Stimulated activated CD8-positive, alpha-beta memory T cell treated with anti-CD3 and anti-CD28 coated beads, Interleukin-12 subunit alpha, Interleukin-12 subunit beta, amount 100 ng/mL, for 24 hours (primary cell): Measurements from ENCODE around the gene SASS6.
"Not testable (repeated sequence)": the region's sequence is repeated elsewhere in the genome, so short reads cannot be mapped to it uniquely, and the experiment has no call there.

Source experiments
- DNase-seq: peaks from one replicate; pipeline ENCODE4 v3.0.0-alpha.2; 2020; ENCODE audit errors: extremely low read depth

Gene SASS6

GRCh38 chr1:100107696-100108095 is 25.0 kb downstream of the SASS6 start:
- DNase-seq = no peak

DNA sequence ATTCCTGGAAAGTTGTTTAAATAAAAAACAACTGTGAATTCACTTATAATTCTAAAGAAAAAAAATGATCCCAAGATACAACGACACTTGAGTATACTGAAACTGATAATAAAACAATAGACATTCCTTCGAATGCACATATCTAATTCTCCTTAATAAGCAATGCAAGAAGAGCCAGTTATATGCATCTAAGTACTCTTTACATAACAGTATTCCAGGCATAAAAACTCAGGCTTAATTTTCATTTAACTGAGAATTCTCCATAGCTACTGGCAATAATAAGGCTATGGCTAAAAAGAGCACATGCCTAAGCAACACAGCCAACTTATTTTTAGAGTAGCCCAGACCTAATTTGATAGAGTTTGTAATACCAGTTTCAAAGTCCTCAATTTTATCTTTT is 31.2 kb downstream of the SASS6 start:
- no peak for DNase-seq

GRCh38 chr1:100100202-100100601 is 32.5 kb downstream of the SASS6 start:
- no peak for DNase-seq

- no peak for DNase-seq
These were observed 42.3 kb downstream of the SASS6 start for GRCh38 chr1:100090471-100090870.

DNA sequence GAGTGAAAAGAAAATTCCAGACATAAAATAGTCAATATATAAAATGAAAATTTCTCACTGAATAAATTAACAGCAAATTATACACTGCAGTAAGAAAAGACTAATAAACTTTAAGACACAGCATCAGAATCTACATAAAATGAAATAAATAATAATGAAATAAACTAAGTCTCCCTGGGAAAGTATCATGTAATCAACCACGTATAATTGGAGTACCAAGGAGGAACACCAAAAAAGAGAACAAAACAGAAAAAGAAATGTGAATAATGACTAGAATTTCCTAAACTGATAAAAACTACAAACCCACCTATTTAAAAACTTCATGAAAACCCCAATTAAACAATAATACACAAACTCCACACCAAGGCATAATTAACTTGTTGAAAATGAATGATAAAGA is 43.6 kb downstream of the SASS6 start:
- no peak for DNase-seq

GRCh38 chr1:100087396-100087795 is 45.3 kb downstream of the SASS6 start:
- DNase-seq = no peak

- DNase-seq = no peak
These were observed 52.4 kb downstream of the SASS6 start for GRCh38 chr1:100080331-100080730.

- no peak for DNase-seq
These were observed 55.2 kb downstream of the SASS6 start for GRCh38 chr1:100077531-100077930.

GRCh38 chr1:100076744-100077143 is 56.0 kb downstream of the SASS6 start:
- DNase-seq = no peak

GRCh38 chr1:100076319-100076718 is 56.4 kb downstream of the SASS6 start:
- DNase-seq = no peak

DNA sequence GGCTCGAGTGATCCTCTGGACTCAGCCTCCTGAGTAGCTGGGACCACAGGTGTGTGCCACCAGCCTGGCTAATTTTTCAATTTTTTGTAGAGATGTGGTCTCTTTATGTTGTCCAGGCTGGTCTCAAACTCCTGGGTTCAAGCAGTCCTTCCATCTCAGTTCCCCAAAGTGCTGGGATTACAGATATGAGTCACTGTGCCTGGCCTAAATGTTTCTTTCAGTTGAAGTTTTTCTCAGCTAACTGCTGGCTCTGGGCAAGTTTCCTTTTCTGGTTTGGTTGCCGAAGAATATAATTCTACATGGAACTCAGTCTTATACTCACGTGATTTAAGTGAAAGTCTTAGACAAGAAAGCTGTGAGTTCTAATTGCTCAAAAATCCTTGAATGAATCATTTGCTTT is 57.0 kb downstream of the SASS6 start:
- DNase-seq = no peak

- no peak for DNase-seq
These were observed 57.9 kb downstream of the SASS6 start for GRCh38 chr1:100074604-100075395.

GRCh38 chr1:100073531-100073930 is 59.2 kb downstream of the SASS6 start:
- no peak for DNase-seq

GRCh38 chr1:100070201-100070939 is 62.4 kb downstream of the SASS6 start:
- DNase-seq = no peak

- DNase-seq = no peak
These were observed 66.8 kb downstream of the SASS6 start for GRCh38 chr1:100065969-100066227.

- no peak for DNase-seq
These were observed 67.4 kb downstream of the SASS6 start for GRCh38 chr1:100065183-100065968.

DNA sequence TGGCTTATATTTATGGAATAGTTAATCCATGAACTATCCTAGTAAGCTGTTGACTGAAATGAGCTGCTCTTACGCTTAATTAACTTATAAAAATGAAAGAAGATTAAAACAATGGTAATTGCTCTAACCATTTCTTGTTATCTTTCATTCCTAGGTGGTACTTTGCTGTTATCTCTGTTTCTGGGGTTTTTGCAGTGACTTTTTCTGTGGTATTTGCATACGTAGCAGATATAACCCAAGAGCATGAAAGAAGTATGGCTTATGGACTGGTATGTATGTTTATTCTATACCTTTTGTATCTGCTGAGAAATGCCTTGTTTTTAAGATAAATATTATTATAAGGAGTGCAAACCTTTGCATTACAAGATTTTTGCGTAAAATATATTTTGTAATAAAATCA is 71.0 kb downstream of the SASS6 start:
- no peak for DNase-seq

- DNase-seq = no peak
These were observed 79.0 kb downstream of the SASS6 start for GRCh38 chr1:100053727-100054126.

DNA sequence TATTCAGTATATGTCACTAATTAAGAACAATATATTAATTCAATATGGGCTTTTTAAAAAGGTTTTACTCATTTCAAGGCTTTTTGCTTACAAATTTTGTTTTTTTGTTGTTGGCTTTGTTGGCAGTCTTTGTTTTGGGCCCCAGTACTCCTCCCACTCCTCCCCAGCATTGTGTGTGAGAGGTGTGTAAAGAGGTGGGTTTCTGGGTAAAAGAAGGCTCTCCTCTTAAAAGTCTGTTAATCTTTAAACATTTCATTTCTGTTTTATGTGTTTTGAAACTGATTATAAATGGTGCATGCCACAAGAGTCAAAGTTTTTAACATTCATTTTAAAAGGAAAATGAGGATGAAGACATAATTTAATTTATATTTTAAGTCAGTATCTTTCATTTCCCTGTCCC is 79.6 kb downstream of the SASS6 start:
- no peak for DNase-seq

DNA sequence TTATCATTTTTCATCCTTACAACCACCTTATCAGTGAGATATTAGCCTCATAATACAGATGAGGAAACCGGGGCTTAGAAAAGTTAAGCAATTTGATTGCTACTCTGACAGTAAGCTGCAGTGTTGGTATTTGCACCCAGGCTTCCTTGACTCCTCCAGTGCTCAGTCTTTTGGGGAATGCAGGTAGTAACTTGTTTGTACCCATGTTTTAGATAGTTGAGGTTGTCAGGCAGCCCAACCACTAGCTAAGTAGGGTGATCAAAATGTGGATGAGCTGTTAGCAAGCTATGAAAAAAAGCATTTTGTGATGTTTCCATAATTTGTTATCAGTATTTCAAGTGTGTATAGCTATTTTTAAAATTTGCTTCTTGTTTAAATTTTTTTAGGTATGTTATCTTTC is 80.8 kb downstream of the SASS6 start:
- no peak for DNase-seq

GRCh38 chr1:100051401-100051800 is 81.3 kb downstream of the SASS6 start:
- DNase-seq = no peak

GRCh38 chr1:100050139-100050538 is 82.6 kb downstream of the SASS6 start:
- DNase-seq = no peak

- not testable (repeated sequence) for DNase-seq
These were observed 85.5 kb downstream of the SASS6 start for GRCh38 chr1:100047235-100047708.
